Gastrocnemius medialis (tissue), 4 donors: ENCODE measurements around the gene CYB561D1. TPM values are rescaled to one million over a fixed set of nuclear protein-coding genes. Genes with fewer than 3 reads are reported as not detected.

Experiments
- ATAC-seq, 2 donors: fragments of 150-250 bp; one replicate each; pipeline ENCODE4 v1.9.1; 2016
- DNase-seq, 2 donors: peaks; one replicate each; pipeline ENCODE4 v3.0.0-alpha.2; 2019
- H3K27ac ChIP-seq, 4 donors: fragments of 200-600 bp; sonication (generic); 1 replicate in 1 of 4; 2 replicates in 3 of 4; pipeline ENCODE4 v1.5.1; 2016 to 2018; ENCODE audit warnings: mild to moderate bottlenecking in 2 of 4, moderate library complexity in 1 of 4
- H3K27me3 ChIP-seq, 3 donors: fragments of 200-600 bp; sonication (generic) in 2 of 3; 1 replicate in 1 of 3; 2 replicates in 2 of 3; pipeline versions ENCODE4 v1.5.1 to v1.6.0; 2016 to 2019; ENCODE audit warnings: mild to moderate bottlenecking in 1 of 3, moderate library complexity in 1 of 3
- H3K36me3 ChIP-seq, 2 donors: fragments of 200-600 bp; sonication (generic) in 1 of 2; one replicate each; pipeline ENCODE4 v1.5.1; 2017 to 2018
- H3K4me1 ChIP-seq, 2 donors: fragments of 200-600 bp; sonication (generic) in 1 of 2; one replicate each; pipeline ENCODE4 v1.5.1; 2016 to 2017; ENCODE audit warnings: mild to moderate bottlenecking in 2 of 2
- H3K4me3 ChIP-seq, 4 donors: fragments of 200-600 bp; sonication (generic) in 3 of 4; 1 replicate in 1 of 4; 2 replicates in 3 of 4; pipeline ENCODE4 v1.5.1; 2016 to 2019; ENCODE audit warnings: mild to moderate bottlenecking in 2 of 4
- H3K9me3 ChIP-seq, 3 donors: fragments of 200-600 bp; sonication (generic) in 2 of 3; 1 replicate in 1 of 3; 2 replicates in 2 of 3; pipeline ENCODE4 v1.5.1; 2016 to 2019
- POLR2A ChIP-seq, 2 donors: fragments of 450-650 bp; IDR thresholded peaks; one replicate each; pipeline ENCODE4 v1.6.1; 2017; ENCODE audit warnings: antibody characterized with exemption in 2 of 2, mild to moderate bottlenecking in 2 of 2, moderate library complexity in 2 of 2
- in situ Hi-C, 4 donors: fragments of 200-750 bp; cut with MboI; loops; one replicate each; pipeline versions ENCODE4 v1.15.0 to v1.8.0; 2017; ENCODE audit warnings: low sequenced_read_pairs in 4 of 4
- intact Hi-C: fragments of 100-400 bp; cut with DNase I; formaldehyde crosslinking; loops from one replicate; pipeline ENCODE4 v1.15.1; 2023; ENCODE audit warnings: low total_unique reads
- total RNA-seq, 4 donors: library from RNA; depleted of rRNA; stranded (reverse); fragments of >200 nt; gene quantifications; one replicate each; pipeline versions ENCODE4 v1.1.0 to v1.2.3, GENCODE V29; 2016
- TF ChIP-seq, protein P1 (sequence below), 5 experiments: fragments of 450-650 bp in 3 of 5; fragments of 200-600 bp in 2 of 5; sonication (generic) in 2 of 5; IDR thresholded peaks in 4 of 5; conservative IDR thresholded peaks in 1 of 5; 1 replicate in 4 of 5; 2 replicates in 1 of 5; pipeline ENCODE4 v1.5.1; 2016 to 2019; ENCODE audit warnings: antibody characterized with exemption in 5 of 5, mild to moderate bottlenecking in 3 of 5, moderate library complexity in 3 of 5

CYB561D1 gene
- total RNA-seq, 4 donors from 2014 or later, result 3.1 to 8.0 (median 3.9) TPM

DNA sequence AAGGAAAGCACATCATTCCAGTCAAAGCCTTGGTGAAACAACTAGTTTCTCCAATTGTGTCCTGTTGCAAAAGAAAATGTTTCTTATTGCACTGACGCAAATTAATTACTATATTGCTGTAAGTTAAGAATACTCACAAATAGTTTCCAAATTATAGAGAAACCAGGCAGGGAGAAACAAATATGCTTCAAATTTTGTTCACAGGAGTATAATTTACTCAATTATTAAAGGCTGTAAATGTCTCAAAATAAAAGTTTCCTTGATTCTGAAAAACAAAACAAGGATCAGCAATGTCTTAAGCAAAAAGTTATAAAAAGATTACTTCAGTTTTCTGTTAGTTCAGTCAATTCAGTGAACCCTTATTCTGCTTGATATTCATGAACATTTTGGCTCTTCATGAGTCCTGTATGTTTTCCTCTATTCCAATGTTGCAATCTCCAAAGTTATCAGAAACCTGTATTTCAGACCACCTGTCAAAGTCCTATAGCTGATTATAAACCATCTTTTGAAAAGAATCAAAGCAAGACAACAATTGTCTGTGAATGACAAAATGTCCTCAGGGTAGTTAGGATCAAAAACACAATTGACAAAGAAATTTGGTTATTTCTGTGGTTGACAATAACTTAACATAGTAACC is 39.3 kb upstream of the CYB561D1 start:
- intact Hi-C loops, result no loop called here

DNA sequence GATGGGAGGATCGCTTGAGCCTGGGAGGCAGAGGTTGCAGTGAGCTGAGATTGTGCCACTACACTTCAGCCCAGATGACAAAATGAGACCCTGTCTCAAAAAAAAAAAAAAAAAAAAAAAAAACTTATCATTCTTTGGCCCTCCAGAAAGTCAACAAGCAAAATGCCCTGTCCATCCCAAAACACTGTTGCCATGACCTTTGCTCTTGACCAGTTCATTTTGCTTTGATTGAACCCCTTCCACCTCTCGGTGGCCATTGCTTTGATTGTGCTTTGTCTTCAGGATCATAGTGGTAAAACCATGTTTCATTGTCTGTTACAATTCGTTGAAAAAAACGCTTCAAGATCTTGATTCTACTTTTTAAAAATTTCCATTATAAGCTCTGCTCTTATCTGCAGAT is 36.1 kb upstream of the CYB561D1 start:
- H3K9me3 ChIP-seq, result no peaks in the 10 kb centered on the region
- H3K27me3 ChIP-seq, result no peaks in the 10 kb centered on the region
- H3K4me1 ChIP-seq, result no peaks in the 10 kb centered on the region
- intact Hi-C loops, result no loop called here
- no peak for DNase-seq
- in situ Hi-C loops, result no loop called here
- no peak overlapping the region for H3K27ac ChIP-seq
- ATAC-seq, result no peak
- H3K36me3 ChIP-seq, result no peaks in the 10 kb centered on the region
- no peak for TF ChIP-seq POLR2A (IDR thresholded peaks at IDR 0.05)
- TF ChIP-seq, protein P1, sequence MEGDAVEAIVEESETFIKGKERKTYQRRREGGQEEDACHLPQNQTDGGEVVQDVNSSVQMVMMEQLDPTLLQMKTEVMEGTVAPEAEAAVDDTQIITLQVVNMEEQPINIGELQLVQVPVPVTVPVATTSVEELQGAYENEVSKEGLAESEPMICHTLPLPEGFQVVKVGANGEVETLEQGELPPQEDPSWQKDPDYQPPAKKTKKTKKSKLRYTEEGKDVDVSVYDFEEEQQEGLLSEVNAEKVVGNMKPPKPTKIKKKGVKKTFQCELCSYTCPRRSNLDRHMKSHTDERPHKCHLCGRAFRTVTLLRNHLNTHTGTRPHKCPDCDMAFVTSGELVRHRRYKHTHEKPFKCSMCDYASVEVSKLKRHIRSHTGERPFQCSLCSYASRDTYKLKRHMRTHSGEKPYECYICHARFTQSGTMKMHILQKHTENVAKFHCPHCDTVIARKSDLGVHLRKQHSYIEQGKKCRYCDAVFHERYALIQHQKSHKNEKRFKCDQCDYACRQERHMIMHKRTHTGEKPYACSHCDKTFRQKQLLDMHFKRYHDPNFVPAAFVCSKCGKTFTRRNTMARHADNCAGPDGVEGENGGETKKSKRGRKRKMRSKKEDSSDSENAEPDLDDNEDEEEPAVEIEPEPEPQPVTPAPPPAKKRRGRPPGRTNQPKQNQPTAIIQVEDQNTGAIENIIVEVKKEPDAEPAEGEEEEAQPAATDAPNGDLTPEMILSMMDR (IDR thresholded peaks at IDR 0.05 in 4 of 5, conservative IDR thresholded peaks at IDR 0.05 in 1 of 5), result no peak
- no peak overlapping the region for H3K4me3 ChIP-seq

More for the DNA sequence above, 39.3 kb upstream of the CYB561D1 start:
- Histone ChIP-seq H3K36me3 (no peaks in the 10 kb centered on the region), H3K9me3 (no peaks in the 10 kb centered on the region), H3K4me3 (no peak overlapping the region), H3K27me3 (no peaks in the 10 kb centered on the region), H3K27ac (no peak overlapping the region), H3K4me1 (no peaks in the 10 kb centered on the region)
- ATAC-seq (no peak), DNase-seq (no peak)
- TF ChIP-seq, protein P1 (IDR thresholded peaks at IDR 0.05 in 4 of 5, conservative IDR thresholded peaks at IDR 0.05 in 1 of 5), result no peak
- TF ChIP-seq POLR2A (IDR thresholded peaks at IDR 0.05), result no peak
- in situ Hi-C loops, result no loop called here

DNA sequence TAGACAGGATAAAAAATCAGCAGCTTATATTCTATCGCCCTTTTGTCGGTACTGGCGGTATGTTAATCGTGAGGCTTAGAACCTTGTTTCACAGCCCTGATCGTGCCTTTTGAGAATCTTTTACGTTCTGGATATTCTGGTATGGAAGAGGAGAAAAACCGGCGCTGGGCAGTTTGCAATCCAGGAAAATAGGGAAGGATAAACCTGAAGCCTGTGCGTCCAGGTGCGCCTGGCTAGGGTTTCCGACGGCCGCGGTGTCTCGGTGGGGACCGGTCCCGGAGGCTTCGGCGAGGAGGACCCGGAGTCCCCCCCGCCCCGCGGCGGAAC is 27.8 kb upstream of the CYB561D1 start:
- Histone ChIP-seq H3K27ac (peak overlapping the region; percentile 93 to 100 (median 97)), H3K4me1 (peaks cover 40 to 41% of the 10 kb centered on the region in 2 donors), H3K27me3 (no peaks in the 10 kb centered on the region), H3K4me3 (peak overlapping the region; percentile 66 to 96 (median 78)), H3K9me3 (no peaks in the 10 kb centered on the region), H3K36me3 (no peaks in the 10 kb centered on the region)
- ATAC-seq (no peak), DNase-seq (peak in 1 of 2 donors; percentile 91)
- intact Hi-C loops (loop anchor here (1.0 to 2.0 kb wide), 2 partner anchors 40 to 63 kb away; partner anchors contain the start of gene PSMA5), in situ Hi-C loops (no loop called here)
- TF ChIP-seq POLR2A (IDR thresholded peaks at IDR 0.05), result no peak
- TF ChIP-seq, protein P1 (IDR thresholded peaks at IDR 0.05 in 4 of 5, conservative IDR thresholded peaks at IDR 0.05 in 1 of 5), result no peak

DNA sequence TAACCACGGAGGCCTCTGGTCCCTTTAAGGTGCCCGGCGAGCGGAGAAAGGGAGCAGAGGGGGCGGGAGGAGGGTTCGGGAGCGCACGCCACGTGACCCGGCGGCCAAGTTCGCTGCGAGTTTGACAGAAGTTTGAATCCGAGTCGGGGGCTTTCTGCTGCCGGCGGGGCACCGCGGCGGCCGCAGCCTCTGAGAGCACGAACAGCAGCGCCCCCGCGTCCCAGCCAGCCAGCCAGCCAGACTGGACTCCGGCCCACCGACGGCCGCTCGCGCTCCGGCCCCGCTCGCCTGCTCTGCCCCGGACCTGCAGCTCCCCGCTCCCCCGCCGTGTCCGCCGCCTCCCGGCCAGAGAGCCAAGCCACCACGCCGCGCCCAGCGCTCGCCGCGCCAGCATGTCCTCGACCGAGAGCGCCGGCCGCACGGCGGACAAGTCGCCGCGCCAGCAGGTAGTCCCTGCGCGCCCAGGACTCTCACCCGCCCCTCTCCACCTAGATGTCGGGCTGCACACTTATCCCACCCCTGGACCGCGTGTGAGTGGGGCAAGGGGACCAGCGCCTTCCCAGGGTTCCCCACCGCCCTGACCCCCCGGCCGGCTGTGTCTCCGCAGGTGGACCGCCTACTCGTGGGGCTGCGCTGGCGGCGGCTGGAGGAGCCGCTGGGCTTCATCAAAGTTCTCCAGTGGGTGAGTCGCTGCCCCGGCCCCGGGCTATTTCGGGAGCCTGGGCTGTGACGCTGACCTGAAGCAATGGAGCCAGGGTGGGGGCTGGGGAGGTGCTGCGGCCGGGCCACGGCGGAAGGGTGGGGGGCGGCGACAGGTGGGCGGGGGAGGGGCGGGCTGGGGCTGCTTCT is 27.2 kb upstream of the CYB561D1 start, which contains the start of gene SYPL2:
TSS of gene SYPL2 (plus strand) at position 95 of the 849 bp plus-strand sequence. CDS start at position 393, 298 bp downstream.
- Histone ChIP-seq H3K9me3 (no peaks in the 10 kb centered on the region), H3K27ac (peak within 1 kb of the TSS; percentile 93 to 100 (median 97)), H3K4me3 (peak within 1 kb of the TSS; percentile 66 to 96 (median 78)), H3K36me3 (no peaks in the 10 kb centered on the region), H3K27me3 (no peaks in the 10 kb centered on the region), H3K4me1 (peaks cover 46 to 47% of the 10 kb centered on the region in 2 donors)
- TF ChIP-seq POLR2A (IDR thresholded peaks at IDR 0.05), result peak; percentile 73 to 91
- TF ChIP-seq, protein P1 (IDR thresholded peaks at IDR 0.05 in 4 of 5, conservative IDR thresholded peaks at IDR 0.05 in 1 of 5), result peak in 3 of 5 experiments; percentile 8 to 14 (median 9)
- peak; percentile 61 to 71 for ATAC-seq
- DNase-seq, result peak in 1 of 2 donors; percentile 83
- intact Hi-C loops, result loop anchor here (1.0 to 2.0 kb wide), 2 partner anchors 40 to 64 kb away; partner anchors contain the start of gene PSMA5
- in situ Hi-C loops, result no loop called here
